B cell (primary cell): Measurements from ENCODE around the gene SLC25A2. TPM values are rescaled to one million over a fixed set of nuclear protein-coding genes. Genes with fewer than 3 reads are reported as not detected.
"Not testable (repeated sequence)": the region's sequence is repeated elsewhere in the genome, so short reads cannot be mapped to it uniquely, and the experiment has no call there.

Experiments used
- ATAC-seq: fragments of 200-7000 bp; cut with Tn5 transposase; one replicate; pipeline ENCODE4 v1.10.0; 2021; ENCODE audit warnings: low read depth, mild to moderate bottlenecking, moderate number of reproducible peaks, moderate library complexity
- CTCF ChIA-PET: fragments of 350-600 bp; sonication (Branson Sonifier 250); formaldehyde crosslinking; loops from one replicate; lab custom pipeline; 2021; ENCODE audit warnings: antibody characterized with exemption, inconsistent platforms; lab: Charles Lee
- POLR2A ChIA-PET: fragments of 350-600 bp; sonication (Branson Sonifier 250); formaldehyde crosslinking; loops from one replicate; lab custom pipeline; 2021; ENCODE audit warnings: antibody characterized with exemption; lab: Charles Lee
- DNase-seq: peaks from one replicate; pipeline ENCODE4 v3.0.0; 2013
- H2AFZ ChIP-seq: 2 replicates; pipeline ENCODE4 v1.6.1; 2012; ENCODE audit warnings: mild to moderate bottlenecking, low read depth, low read length; ENCODE audit not compliant: insufficient read depth, poor library complexity, severe bottlenecking
- H3K27ac ChIP-seq, 2 donors: 1 replicate in 1 of 2; 2 replicates in 1 of 2; pipeline ENCODE4 v1.5.1; 2012 to 2013; ENCODE audit warnings: low read length in 2 of 2, mild to moderate bottlenecking in 2 of 2, moderate library complexity in 1 of 2
- H3K27me3 ChIP-seq, 4 experiments: fragments of 200-600 bp in 1 of 4; sonication (generic) in 1 of 4; replicated peaks in 1 of 4; 1 replicate in 2 of 4; 2 replicates in 2 of 4; pipeline versions ENCODE4 v1.6.1 to v1.7.0; 2013 to 2016; ENCODE audit warnings: low read length in 3 of 4, mild to moderate bottlenecking in 2 of 4, mixed read lengths in 1 of 4, moderate library complexity in 1 of 4; ENCODE audit not compliant: insufficient read depth in 4 of 4, control insufficient read depth in 3 of 4; ENCODE audit errors: control extremely low read depth in 1 of 4
- H3K36me3 ChIP-seq, 2 experiments: replicated peaks in 1 of 2; 1 replicate in 1 of 2; 2 replicates in 1 of 2; pipeline versions ENCODE4 v1.6.1 to v1.7.1; 2013; ENCODE audit warnings: low read length in 1 of 2; ENCODE audit not compliant: insufficient read depth in 2 of 2, control insufficient read depth in 1 of 2; ENCODE audit errors: control extremely low read depth in 1 of 2, extremely low read depth in 1 of 2
- H3K4me1 ChIP-seq, 2 donors: fragments of 200-600 bp in 1 of 2; sonication (generic) in 1 of 2; 1 replicate in 1 of 2; 2 replicates in 1 of 2; pipeline versions ENCODE4 v1.5.1 to v1.6.1; 2013 to 2017; ENCODE audit warnings: low read length in 2 of 2; ENCODE audit not compliant: control insufficient read depth in 2 of 2, insufficient read depth in 2 of 2
- H3K4me2 ChIP-seq: replicated peaks from 2 replicates; pipeline ENCODE3; 2012; ENCODE audit warnings: mild to moderate bottlenecking, low read depth, low read length; ENCODE audit not compliant: poor library complexity, severe bottlenecking
- H3K4me3 ChIP-seq, 5 experiments: fragments of 200-600 bp in 1 of 5; sonication (generic) in 1 of 5; 1 replicate in 3 of 5; 2 replicates in 2 of 5; pipeline versions ENCODE4 v1.5.1 to v1.7.0; 2011 to 2016; ENCODE audit warnings: low read length in 4 of 5, mild to moderate bottlenecking in 4 of 5, low read depth in 2 of 5, control low read depth in 1 of 5, moderate library complexity in 1 of 5; ENCODE audit not compliant: insufficient read depth in 1 of 5; ENCODE audit errors: control extremely low read depth in 1 of 5, extremely low read depth in 1 of 5
- H3K79me2 ChIP-seq: fragments of 200-600 bp; sonication (generic); one replicate; pipeline ENCODE4 v1.6.0; 2016; ENCODE audit warnings: low read length; ENCODE audit not compliant: control insufficient read depth, insufficient read depth
- H3K9ac ChIP-seq: fragments of 200-600 bp; sonication (generic); 2 replicates; pipeline ENCODE4 v1.6.1; 2017; ENCODE audit warnings: mild to moderate bottlenecking, low read length, moderate library complexity
- H3K9me3 ChIP-seq, 3 donors: one replicate each; pipeline versions ENCODE4 v1.6.1 to v1.7.1; 2013; ENCODE audit warnings: low read length in 2 of 3; ENCODE audit not compliant: control insufficient read depth in 2 of 3, insufficient read depth in 1 of 3; ENCODE audit errors: control extremely low read depth in 1 of 3
- H4K20me1 ChIP-seq: 2 replicates; pipeline ENCODE4 v1.6.0; 2012; ENCODE audit warnings: mild to moderate bottlenecking, low read length; ENCODE audit not compliant: insufficient read depth, control insufficient read depth, poor library complexity, severe bottlenecking
- H3K27ac Mint-ChIP-seq: one replicate; pipeline ENCODE4 v1.8.0; 2021; ENCODE audit warnings: mixed read lengths
- H3K27me3 Mint-ChIP-seq: one replicate; pipeline ENCODE4 v1.8.0; 2021; ENCODE audit warnings: mixed read lengths
- H3K4me1 Mint-ChIP-seq: one replicate; pipeline ENCODE4 v1.8.0; 2021; ENCODE audit warnings: mixed read lengths
- H3K4me3 Mint-ChIP-seq: one replicate; pipeline ENCODE4 v1.8.0; 2021; ENCODE audit warnings: mixed read lengths
- H3K9me3 Mint-ChIP-seq: one replicate; pipeline ENCODE4 v1.8.0; 2022; ENCODE audit warnings: mixed read lengths; ENCODE audit not compliant: insufficient read depth
- EZH2 ChIP-seq: IDR thresholded peaks from 2 replicates; pipeline ENCODE4 v1.6.1; 2012; ENCODE audit warnings: borderline replicate concordance, low read depth, mild to moderate bottlenecking, moderate library complexity, low read length; ENCODE audit not compliant: insufficient read depth, poor library complexity, severe bottlenecking
- WGBS: methylation state at CpG from one replicate; pipeline ENCODE4 v1.1.5; 2013; ENCODE audit warnings: missing lambda C conversion rate; ENCODE audit not compliant: insufficient coverage; 5-methylcytosine and 5-hydroxymethylcytosine counted together
- intact Hi-C: fragments of 100-400 bp; cut with micrococcal nuclease; formaldehyde crosslinking; loops from one replicate; pipeline ENCODE4 v1.10.0; 2022
- polyA plus RNA-seq: library from polyadenylated mRNA; depleted of rRNA; stranded (reverse); fragments of >200 nt; gene quantifications from 2 replicates; pipeline ENCODE4 v1.2.3, GENCODE V29; 2012
- total RNA-seq, 2 donors: library from RNA; stranded (reverse); fragments of 120-200 nt in 1 of 2; gene quantifications; 1 replicate in 1 of 2; 2 replicates in 1 of 2; pipeline versions ENCODE4 v1.2.3 to v1.2.4, GENCODE V29; 2013 to 2022
- TF ChIP-seq, protein P1 (sequence below): fragments of 200-600 bp; IDR thresholded peaks from one replicate; pipeline ENCODE4 v1.8.0; 2022; ENCODE audit warnings: antibody characterized with exemption, mild to moderate bottlenecking

The SLC25A2 gene
- total and polyA plus RNA-seq, 2 donors (not counting 1 experiment from before 2014, with no cell fraction given): 0.12 to 3.6 TPM

DNA sequence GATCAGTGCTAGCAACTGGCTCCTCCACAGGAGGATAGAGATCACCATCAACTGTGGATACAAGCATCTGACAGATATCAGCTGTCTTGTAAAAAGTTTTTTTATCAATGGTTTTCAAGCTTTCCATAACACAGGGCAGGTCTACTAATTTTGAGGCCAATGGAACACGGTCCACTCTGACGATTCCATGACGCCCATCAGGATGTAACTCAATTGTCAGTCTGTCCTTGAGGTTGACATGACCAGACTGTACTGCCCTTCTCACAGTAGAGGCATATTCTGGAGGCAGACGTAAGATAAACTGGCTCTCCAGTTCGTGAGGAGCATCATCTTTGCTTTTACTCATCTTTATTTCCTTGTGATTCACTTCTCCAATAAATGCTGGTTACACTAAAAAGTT lies 15.8 kb upstream of the SLC25A2 start:
- Mint-ChIP-seq H3K4me3 (peak overlapping the region; percentile 96), H3K4me1 (peaks cover 34% of the 10 kb centered on the region), H3K9me3 (peaks cover 27% of the 10 kb centered on the region), H3K27ac (peak overlapping the region; percentile 98), H3K27me3 (no peaks in the 10 kb centered on the region)
- no peak overlapping the region for H2AFZ ChIP-seq
- H3K27me3 ChIP-seq: no peaks in the 10 kb centered on the region
- no peaks in the 10 kb centered on the region for H4K20me1 ChIP-seq
- TF ChIP-seq, protein P1, sequence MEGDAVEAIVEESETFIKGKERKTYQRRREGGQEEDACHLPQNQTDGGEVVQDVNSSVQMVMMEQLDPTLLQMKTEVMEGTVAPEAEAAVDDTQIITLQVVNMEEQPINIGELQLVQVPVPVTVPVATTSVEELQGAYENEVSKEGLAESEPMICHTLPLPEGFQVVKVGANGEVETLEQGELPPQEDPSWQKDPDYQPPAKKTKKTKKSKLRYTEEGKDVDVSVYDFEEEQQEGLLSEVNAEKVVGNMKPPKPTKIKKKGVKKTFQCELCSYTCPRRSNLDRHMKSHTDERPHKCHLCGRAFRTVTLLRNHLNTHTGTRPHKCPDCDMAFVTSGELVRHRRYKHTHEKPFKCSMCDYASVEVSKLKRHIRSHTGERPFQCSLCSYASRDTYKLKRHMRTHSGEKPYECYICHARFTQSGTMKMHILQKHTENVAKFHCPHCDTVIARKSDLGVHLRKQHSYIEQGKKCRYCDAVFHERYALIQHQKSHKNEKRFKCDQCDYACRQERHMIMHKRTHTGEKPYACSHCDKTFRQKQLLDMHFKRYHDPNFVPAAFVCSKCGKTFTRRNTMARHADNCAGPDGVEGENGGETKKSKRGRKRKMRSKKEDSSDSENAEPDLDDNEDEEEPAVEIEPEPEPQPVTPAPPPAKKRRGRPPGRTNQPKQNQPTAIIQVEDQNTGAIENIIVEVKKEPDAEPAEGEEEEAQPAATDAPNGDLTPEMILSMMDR: no peak
- no peak for TF ChIP-seq EZH2
- DNase-seq (no peak), ATAC-seq (no peak)
- H3K27ac ChIP-seq: peak overlapping the region in 1 of 2 donors; percentile 95
- H3K9me3 ChIP-seq: peaks cover 25 to 66% (median 56%) of the 10 kb centered on the region in 3 donors
- intact Hi-C loops: loop anchor here (1.0 to 10.0 kb wide), 11 partner anchors 95 to 1451 kb away; partner anchors contain the start of genes ANKHD1, APBB3, ARHGAP26 and DELE1
- peaks cover 11 to 19% of the 10 kb centered on the region in 2 experiments for H3K36me3 ChIP-seq
- H3K79me2 ChIP-seq: peaks cover 37% of the 10 kb centered on the region
- CTCF ChIA-PET: interaction anchor here (0.7 to 4.4 kb wide), 23 partner anchors 9 to 331 kb away, joined by 3 to 37 read pairs (median 5); partner anchors contain the start of genes FCHSD1, PCDHGA10, PCDHGA12 and PCDHGA3
- peaks cover 17 to 20% of the 10 kb centered on the region in 2 donors for H3K4me1 ChIP-seq
- WGBS: 90% methylated on average over 3 of the region's 5 CpGs
- H3K4me2 ChIP-seq: peak overlapping the region; percentile 74
- H3K4me3 ChIP-seq: peak overlapping the region; percentile 78 to 100 (median 97)
- peak overlapping the region; percentile 89 for H3K9ac ChIP-seq
- POLR2A ChIA-PET: interaction anchor here (1.1 to 1.5 kb wide), 2 partner anchors 244 to 918 kb away, joined by 3 to 6 read pairs; partner anchors contain the start of gene ANKHD1

DNA sequence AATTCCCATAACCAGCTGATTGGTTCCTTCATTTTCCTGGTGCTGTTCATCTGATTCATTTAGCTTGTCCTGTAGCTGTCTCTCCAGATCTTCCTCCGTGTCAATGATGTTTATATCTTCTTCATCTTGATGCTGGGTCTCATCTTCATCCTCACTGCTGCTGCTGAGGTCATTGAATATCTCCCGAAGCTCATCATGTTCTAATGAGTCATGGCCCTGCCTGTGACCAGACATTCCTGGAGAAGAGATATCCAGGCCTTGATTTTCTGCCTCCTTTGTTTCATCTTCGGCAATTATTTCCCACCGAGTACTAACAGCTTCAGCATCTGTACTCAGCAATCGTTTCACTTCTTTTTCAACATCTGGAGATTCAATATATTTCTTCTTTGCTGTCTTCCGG lies 15.4 kb upstream of the SLC25A2 start:
- Histone ChIP-seq H2AFZ (no peak overlapping the region), H3K4me1 (peaks cover 17 to 20% of the 10 kb centered on the region in 2 donors), H3K9ac (peak overlapping the region; percentile 89), H3K36me3 (peaks cover 12 to 19% of the 10 kb centered on the region in 2 experiments), H3K9me3 (peaks cover 25 to 67% (median 56%) of the 10 kb centered on the region in 3 donors), H3K4me3 (peak overlapping the region in 1 of 5 experiments; percentile 97), H3K27ac (no peak overlapping the region), H3K27me3 (no peaks in the 10 kb centered on the region), H3K79me2 (peaks cover 40% of the 10 kb centered on the region), H4K20me1 (no peaks in the 10 kb centered on the region), H3K4me2 (peak overlapping the region; percentile 74)
- intact Hi-C loops: no loop called here
- ChIA-PET POLR2A (interaction anchor here (0.6 kb wide), 1 partner anchor 39 kb away, joined by 7 read pairs; no protein-coding TSS in a partner anchor), CTCF (interaction anchor here (0.8 to 4.4 kb wide), 12 partner anchors 9 to 273 kb away, joined by 3 to 37 read pairs (median 4); partner anchors contain the start of genes PCDHGA10, PCDHGA12 and PCDHGB1)
- TF ChIP-seq EZH2: no peak
- TF ChIP-seq, protein P1: no peak
- DNase-seq: no peak
- Mint-ChIP-seq H3K27me3 (no peaks in the 10 kb centered on the region), H3K9me3 (peaks cover 29% of the 10 kb centered on the region), H3K4me3 (peak overlapping the region; percentile 96), H3K27ac (peak overlapping the region; percentile 32), H3K4me1 (peaks cover 34% of the 10 kb centered on the region)
- 99% methylated on average over 6 of the region's 6 CpGs for WGBS
- ATAC-seq: no peak

DNA sequence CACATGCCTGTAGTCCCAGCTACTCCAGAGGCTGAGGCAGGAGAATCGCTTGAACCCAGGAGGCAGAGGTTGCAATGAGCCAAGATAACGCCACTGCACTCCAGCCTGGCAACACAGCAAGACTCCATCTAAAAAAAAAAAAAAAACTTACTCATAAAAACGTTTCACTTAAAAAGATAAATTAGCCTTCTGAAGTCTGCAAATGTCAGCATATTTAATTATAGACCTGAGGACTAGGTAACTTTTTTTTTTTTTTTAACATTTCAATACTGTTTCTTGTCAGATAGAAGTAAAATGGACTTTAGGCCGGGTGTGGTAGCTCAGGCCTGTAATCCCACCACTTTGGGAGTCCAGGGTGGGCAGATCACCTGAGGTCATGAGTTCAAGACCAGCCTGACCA lies 13.1 kb upstream of the SLC25A2 start:
- H3K4me2 ChIP-seq, ATAC-seq, POLR2A ChIA-PET, H3K27ac Mint-ChIP-seq, H3K4me3 ChIP-seq, H3K27ac ChIP-seq, DNase-seq, H3K4me3 Mint-ChIP-seq, H3K9ac ChIP-seq, H3K27me3 ChIP-seq, H4K20me1 ChIP-seq, H3K27me3 Mint-ChIP-seq, H2AFZ ChIP-seq, intact Hi-C loops: not testable (repeated sequence)
- CTCF ChIA-PET: interaction anchor here (1.6 to 2.0 kb wide), 2 partner anchors 10 to 247 kb away, joined by 3 to 5 read pairs; no protein-coding TSS in a partner anchor
- peaks cover 29% of the 10 kb centered on the region for H3K9me3 Mint-ChIP-seq
- peaks cover 31 to 84% (median 61%) of the 10 kb centered on the region in 3 donors for H3K9me3 ChIP-seq
- peaks cover 49% of the 10 kb centered on the region for H3K79me2 ChIP-seq
- H3K36me3 ChIP-seq: peaks cover 12 to 19% of the 10 kb centered on the region in 2 experiments
- H3K4me1 Mint-ChIP-seq: peaks cover 35% of the 10 kb centered on the region
- peaks cover 17 to 20% of the 10 kb centered on the region in 2 donors for H3K4me1 ChIP-seq
- 100% methylated on average over 1 of the region's 4 CpGs for WGBS
